GM12878 (cell line): Measurements from ENCODE around the gene KLHL3. TPM values are rescaled to one million over a fixed set of nuclear protein-coding genes. Genes with fewer than 3 reads are reported as not detected.

Experiments used
- ATF2 ChIP-seq: IDR thresholded peaks from 2 replicates; pipeline ENCODE4 v1.6.1; 2012; ENCODE audit warnings: low read length, inconsistent platforms
- CTCF ChIP-seq, 3 experiments: IDR thresholded peaks in 2 of 3; conservative IDR thresholded peaks in 1 of 3; 2 replicates each; pipeline ENCODE4 v1.5.1; 2011; ENCODE audit warnings: low read depth in 3 of 3, low read length in 3 of 3, mild to moderate bottlenecking in 3 of 3, control low read depth in 2 of 3, moderate library complexity in 2 of 3, inconsistent platforms in 1 of 3, mixed read lengths in 1 of 3; ENCODE audit not compliant: control insufficient read depth in 2 of 3, insufficient read depth in 1 of 3; ENCODE audit errors: extremely low read depth in 1 of 3
- RELB ChIP-seq: fragments of 450-650 bp; IDR thresholded peaks from 2 replicates; pipeline ENCODE4 v1.6.1; 2017; ENCODE audit warnings: low read depth, mild to moderate bottlenecking, moderate library complexity
- SIN3A ChIP-seq: IDR thresholded peaks from 2 replicates; pipeline ENCODE4 v1.6.1; 2012; ENCODE audit warnings: low read depth, low read length, improper control_type of control experiment
- SMC3 ChIP-seq: IDR thresholded peaks from 2 replicates; pipeline ENCODE4 v1.6.1; 2011; ENCODE audit warnings: low read length, improper control_type of control experiment, borderline replicate concordance
- ZNF384 ChIP-seq: IDR thresholded peaks from 2 replicates; pipeline ENCODE4 v1.6.1; 2012; ENCODE audit warnings: low read depth, mild to moderate bottlenecking, low read length, improper control_type of control experiment, borderline replicate concordance
- polyA plus RNA-seq, 11 experiments: library from polyadenylated mRNA; depleted of rRNA in 4 of 11; unstranded in 6 of 11; stranded (reverse) in 5 of 11; fragments of >200 nt; fragmentation: Nextera tagmentation in 4 of 11; fragmentation: Illumina TruSeq in 1 of 11; extraction: Ambion mirVana in 4 of 11; extraction: Trizol in 1 of 11; gene quantifications; 1 replicate in 1 of 11; 2 replicates in 10 of 11; pipeline versions ENCODE4 v1.2.1 to v1.2.3, GENCODE V29; 2011 to 2016; ENCODE audit warnings: inconsistent platforms in 2 of 11, missing spikeins in 2 of 11, low read depth in 1 of 11
- total RNA-seq, 4 experiments: library from RNA; depleted of rRNA in 3 of 4; stranded (reverse); fragments of >200 nt in 3 of 4; fragmentation: Illumina TruSeq in 1 of 4; extraction: Trizol in 1 of 4; gene quantifications; 2 replicates each; pipeline versions ENCODE4 v1.2.1 to v1.2.3, GENCODE V29; 2013 to 2021

Gene KLHL3
- total and polyA plus RNA-seq, 10 of the 15 experiments (the other 5 are each of a cell fraction or from before 2014, with no cell fraction given) = 1.7 to 11.7 (median 5.6) TPM

- TF ChIP-seq CTCF (IDR thresholded peaks at IDR 0.05 in 2 of 3, conservative IDR thresholded peaks at IDR 0.05 in 1 of 3; ENCODE audit: control insufficient read depth in 2 of 3, extremely low read depth in 1 of 3, insufficient read depth in 1 of 3, low read depth in 3 of 3, low read length in 3 of 3) (peak; percentile 63 to 82 (median 69)), SMC3 (peak; percentile 33; the same call in 1 of the 2 replicates), ATF2 (no peak; the same call in 1 of the 2 replicates), SIN3A (0 out of 2 replicates have a peak, but pooled peaks have one; percentile 15), RELB (peak; percentile 76), ZNF384 (peak; percentile 69; the same call in 1 of the 2 replicates)
Measured at GRCh38 chr5:137751869-137752491, 16.1 kb upstream of the KLHL3 start (continued).
